Prostate gland (tissue), 2 donors: ENCODE data around the gene KARS1. TPM values are rescaled to one million over a fixed set of nuclear protein-coding genes. Genes with fewer than 3 reads are reported as not detected.

ENCODE experiments used
- DNase-seq: peaks from one replicate; pipeline ENCODE4 v3.0.0-alpha.2; 2019; ENCODE audit warnings: low spot score
- H3K27ac ChIP-seq, 2 donors: fragments of 200-600 bp; sonication (generic); 2 replicates each; pipeline ENCODE4 v1.5.1; 2017 to 2019
- H3K27me3 ChIP-seq: fragments of 200-600 bp; sonication (generic); replicated peaks from 2 replicates; pipeline ENCODE4 v1.5.1; 2019; ENCODE audit not compliant: insufficient read depth
- H3K36me3 ChIP-seq, 2 donors: fragments of 200-600 bp; sonication (generic); 1 replicate in 1 of 2; 2 replicates in 1 of 2; pipeline versions ENCODE4 v1.5.1 to v1.8.1; 2017 to 2019
- H3K4me1 ChIP-seq: fragments of 200-600 bp; sonication (generic); replicated peaks from 2 replicates; pipeline ENCODE4 v1.5.1; 2019
- H3K4me3 ChIP-seq, 2 donors: fragments of 200-600 bp; sonication (generic); 2 replicates each; pipeline ENCODE4 v1.5.1; 2017 to 2019
- H3K9me3 ChIP-seq: fragments of 200-600 bp; sonication (generic); 2 replicates; pipeline ENCODE4 v1.5.1; 2017
- CTCF ChIP-seq, 4 experiments: fragments of 200-600 bp in 2 of 4; fragments of 450-650 bp in 2 of 4; sonication (generic) in 2 of 4; IDR thresholded peaks; 1 replicate in 3 of 4; 2 replicates in 1 of 4; pipeline ENCODE4 v1.5.1; 2016 to 2019; ENCODE audit warnings: antibody characterized with exemption in 4 of 4, mild to moderate bottlenecking in 2 of 4, moderate library complexity in 2 of 4
- POLR2A ChIP-seq: fragments of 450-650 bp; IDR thresholded peaks from one replicate; pipeline ENCODE4 v1.6.1; 2016; ENCODE audit warnings: antibody characterized with exemption, mild to moderate bottlenecking
- POLR2AphosphoS5 ChIP-seq: sonication (generic); formaldehyde crosslinking; IDR thresholded peaks from one replicate; pipeline ENCODE4 v1.6.1; 2017; ENCODE audit warnings: antibody characterized with exemption
- WGBS: methylation state at CpG from one replicate; pipeline ENCODE4 v1.1.5; 2018; 5-methylcytosine and 5-hydroxymethylcytosine counted together
- intact Hi-C: fragments of 100-400 bp; cut with DNase I; formaldehyde crosslinking; loops from one replicate; pipeline ENCODE4 v1.14.2; 2022
- total RNA-seq, 2 donors: library from RNA; depleted of rRNA; stranded (reverse); fragments of >200 nt; gene quantifications; one replicate each; pipeline ENCODE4 v1.1.0, GENCODE V29; 2016

Gene KARS1
- total RNA-seq, 2 donors from 2014 or later = 89.4 to 145 TPM

GRCh38 chr16:75622761-75623605 lies 24.5 kb downstream of the KARS1 start, which contains the start of gene ADAT1:
ADAT1 (minus strand) TSS chr16:75623281; CDS start chr16:75620799, 2,482 bp downstream.
- Histone ChIP-seq H3K9me3 (no peaks in the 10 kb centered on the region), H3K36me3 (peaks cover 0 to 2% of the 10 kb centered on the region in 2 donors), H3K27ac (peak within 1 kb of the TSS; percentile 74 to 85), H3K4me3 (peak within 1 kb of the TSS; percentile 70 to 75), H3K4me1 (peaks cover 6% of the 10 kb centered on the region), H3K27me3 (no peaks in the 10 kb centered on the region)
- intact Hi-C loops = loop anchor here (2.0 to 10.0 kb wide), 3 partner anchors 56 to 148 kb away; partner anchors contain the start of gene GABARAPL2
- peak; percentile 98 for DNase-seq
- under 1% methylated on average over 62 of the region's 62 CpGs for WGBS
- TF ChIP-seq CTCF (IDR thresholded peaks at IDR 0.05) (peak in 2 of 4 experiments; percentile 18 to 28), POLR2A (peak; percentile 89), POLR2AphosphoS5 (peak; percentile 99)

- no peak overlapping the region for H3K27ac ChIP-seq
- DNase-seq = no peak
- no peak overlapping the region for H3K4me3 ChIP-seq
- intact Hi-C loops = loop anchor here (10.0 kb wide), 2 partner anchors 106 to 146 kb away; no protein-coding TSS in a partner anchor
- no peaks in the 10 kb centered on the region for H3K36me3 ChIP-seq
- no peak for TF ChIP-seq POLR2A
- no peak for TF ChIP-seq POLR2AphosphoS5
- peak in 1 of 4 experiments; percentile 18 for TF ChIP-seq CTCF (IDR thresholded peaks at IDR 0.05)
- H3K4me1 ChIP-seq = peaks cover 6% of the 10 kb centered on the region
- H3K27me3 ChIP-seq = no peaks in the 10 kb centered on the region
- H3K9me3 ChIP-seq = no peaks in the 10 kb centered on the region
- WGBS = 21% methylated on average over 2 of the region's 2 CpGs
Observed at GRCh38 chr16:75621170-75621477, 26.3 kb downstream of the KARS1 start.

DNA sequence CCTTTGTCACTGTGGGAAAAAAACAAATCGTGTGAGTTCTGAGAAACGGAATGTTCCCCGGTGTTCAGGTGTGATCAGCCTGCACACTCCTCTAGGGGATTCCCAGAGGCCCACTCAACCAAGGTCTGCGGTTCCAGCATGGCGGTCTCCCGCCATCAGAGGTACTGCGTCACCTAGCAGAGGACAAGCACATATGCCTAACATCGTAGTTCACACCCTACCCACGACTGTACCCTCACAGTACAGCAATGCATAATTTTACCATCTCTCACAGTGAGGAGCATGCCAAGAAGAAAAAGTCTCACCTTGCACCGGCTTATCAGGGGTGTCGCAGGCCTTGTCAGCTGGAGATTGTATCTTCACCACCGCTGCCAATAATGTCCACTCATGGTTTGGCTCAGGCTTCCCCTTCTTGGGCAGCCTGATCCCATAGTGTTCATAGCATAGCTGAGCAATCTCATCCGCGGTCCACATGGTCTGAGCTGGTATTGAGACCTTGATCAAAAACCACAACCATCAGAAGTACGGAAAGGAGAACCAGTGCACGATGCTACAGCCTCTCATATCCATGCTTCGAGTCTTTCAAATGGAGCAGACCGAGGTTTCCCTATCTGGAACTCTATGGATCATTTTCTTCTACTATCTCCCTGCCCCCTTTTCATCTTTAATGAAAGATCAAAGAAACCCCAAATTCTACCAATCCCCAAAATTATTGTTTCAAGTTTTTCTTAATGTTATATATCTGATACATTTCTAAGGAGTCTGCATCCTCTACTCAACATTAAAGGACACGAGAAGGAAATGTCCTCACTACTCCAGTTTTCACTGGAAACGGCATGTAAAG lies 26.9 kb downstream of the KARS1 start:
- intact Hi-C loops = loop anchor here (10.0 kb wide), 2 partner anchors 106 to 146 kb away; no protein-coding TSS in a partner anchor
- TF ChIP-seq POLR2AphosphoS5 (no peak), POLR2A (no peak), CTCF (IDR thresholded peaks at IDR 0.05) (no peak)

GRCh38 chr16:75618780-75619179 lies 28.7 kb downstream of the KARS1 start:
- no peak for DNase-seq
- Histone ChIP-seq H3K4me1 (peaks cover 6% of the 10 kb centered on the region), H3K27ac (no peak overlapping the region), H3K27me3 (no peaks in the 10 kb centered on the region), H3K36me3 (no peaks in the 10 kb centered on the region), H3K4me3 (no peak overlapping the region), H3K9me3 (no peaks in the 10 kb centered on the region)
- intact Hi-C loops = no loop called here
- TF ChIP-seq POLR2A = no peak
- TF ChIP-seq POLR2AphosphoS5 = no peak
- TF ChIP-seq CTCF (IDR thresholded peaks at IDR 0.05) = no peak
- WGBS = 95% methylated on average over 2 of the region's 2 CpGs

More for the DNA sequence above, 26.9 kb downstream of the KARS1 start:
- Histone ChIP-seq H3K36me3 (no peaks in the 10 kb centered on the region), H3K27me3 (no peaks in the 10 kb centered on the region), H3K4me1 (peaks cover 6% of the 10 kb centered on the region), H3K4me3 (no peak overlapping the region), H3K27ac (no peak overlapping the region), H3K9me3 (no peaks in the 10 kb centered on the region)
- DNase-seq = no peak
- 89% methylated on average over 20 of the region's 20 CpGs for WGBS
